DMS53 treated with DMSO at 0.1 percent for 48 hours (cell line): ENCODE measurements around the gene GTPBP10.
"Not testable (repeated sequence)": the region's sequence is repeated elsewhere in the genome, so short reads cannot be mapped to it uniquely, and the experiment has no call there.

Experiments used
- DNase-seq: peaks from one replicate; lab custom pipeline; 2025; ENCODE audit not compliant: unreplicated experiment; lab: John Stamatoyannopoulos, UW

The GTPBP10 gene

GRCh38 chr7:90346336-90347125 is at the start of gene GTPBP10:
GTPBP10 (plus strand) TSS chr7:90346716; CDS start chr7:90346742, 26 bp downstream.
- peak; percentile 96 for DNase-seq

- DNase-seq, result peak; percentile 75
These were observed 48.1 kb upstream of the GTPBP10 start for GRCh38 chr7:90298145-90299038.

GRCh38 chr7:90303241-90303640 is 43.3 kb upstream of the GTPBP10 start:
- no peak for DNase-seq

- DNase-seq, result no peak
These were observed 36.6 kb upstream of the GTPBP10 start for GRCh38 chr7:90309872-90310271.

- no peak for DNase-seq
These were observed 35.3 kb upstream of the GTPBP10 start for GRCh38 chr7:90311175-90311574.

GRCh38 chr7:90312745-90313144 is 33.8 kb upstream of the GTPBP10 start:
- no peak for DNase-seq

GRCh38 chr7:90313907-90314306 is 32.6 kb upstream of the GTPBP10 start:
- no peak for DNase-seq

- DNase-seq, result no peak
These were observed 26.5 kb upstream of the GTPBP10 start for GRCh38 chr7:90320014-90320413.

- DNase-seq, result no peak
These were observed 26.1 kb upstream of the GTPBP10 start for GRCh38 chr7:90320418-90320800.

- no peak for DNase-seq
These were observed 25.6 kb upstream of the GTPBP10 start, which contains the start of gene FAM237B for GRCh38 chr7:90320801-90321494. FAM237B (minus strand) TSS chr7:90321304; CDS start chr7:90319748, 1,556 bp downstream.

- DNase-seq, result no peak
These were observed 23.7 kb upstream of the GTPBP10 start for GRCh38 chr7:90322837-90323236.

GRCh38 chr7:90326500-90326899 is 20.0 kb upstream of the GTPBP10 start:
- no peak for DNase-seq

GRCh38 chr7:90334193-90334843 is 12.2 kb upstream of the GTPBP10 start:
- no peak for DNase-seq

GRCh38 chr7:90334926-90335325 is 11.6 kb upstream of the GTPBP10 start:
- DNase-seq, result not testable (repeated sequence)

- no peak for DNase-seq
These were observed 9.4 kb upstream of the GTPBP10 start for GRCh38 chr7:90337106-90337505.

- DNase-seq, result no peak
These were observed 1.5 kb upstream of the GTPBP10 start for GRCh38 chr7:90345016-90345415.

- peak; percentile 62 for DNase-seq
These were observed 751 bp upstream of the GTPBP10 start for GRCh38 chr7:90345595-90346335.

- no peak for DNase-seq
These were observed 1.2 kb downstream of the GTPBP10 start for GRCh38 chr7:90347759-90348158.

GRCh38 chr7:90349305-90349704 is 2.8 kb downstream of the GTPBP10 start:
- DNase-seq, result no peak

GRCh38 chr7:90350032-90350431 is 3.5 kb downstream of the GTPBP10 start:
- DNase-seq, result not testable (repeated sequence)
